CD4-positive, alpha-beta T cell treated with Interleukin-15 for 1 hour (primary cell): Measurements from ENCODE around the gene VPS37C.
"Not testable (repeated sequence)": the region's sequence is repeated elsewhere in the genome, so short reads cannot be mapped to it uniquely, and the experiment has no call there.

Experiments used
- DNase-seq: peaks from one replicate; pipeline ENCODE4 v3.0.0-alpha.2; 2020

The VPS37C gene

DNA sequence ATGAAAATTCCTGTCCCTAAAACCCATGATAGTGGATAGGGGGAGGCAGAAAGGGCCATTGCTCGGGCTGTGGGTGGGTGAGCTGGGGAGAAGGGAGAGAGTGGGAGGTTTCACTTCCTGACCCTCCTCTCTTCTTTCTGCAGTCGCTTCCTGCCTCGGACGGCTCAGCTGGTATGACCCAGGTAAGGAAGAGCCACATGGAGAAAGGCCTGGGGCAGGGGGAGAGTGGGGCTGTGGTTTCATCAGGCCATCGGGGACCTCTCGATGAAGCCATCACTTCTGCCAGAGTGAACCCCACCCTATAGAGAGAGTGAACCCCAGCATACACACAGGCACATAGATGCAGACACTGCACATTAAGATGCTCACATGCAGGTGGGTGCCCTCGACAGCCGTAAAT, 46.3 kb downstream of the VPS37C start:
- DNase-seq, result no peak

GRCh38 chr11:61113201-61113600, 48.0 kb downstream of the VPS37C start:
- DNase-seq, result no peak

GRCh38 chr11:61112575-61112974, 48.7 kb downstream of the VPS37C start:
- no peak for DNase-seq

- DNase-seq, result peak; percentile 66
Measured at GRCh38 chr11:61111786-61112517, 49.3 kb downstream of the VPS37C start.

GRCh38 chr11:61111050-61111435, 50.2 kb downstream of the VPS37C start:
- DNase-seq, result no peak

GRCh38 chr11:61110255-61111049, 50.8 kb downstream of the VPS37C start:
- no peak for DNase-seq

DNA sequence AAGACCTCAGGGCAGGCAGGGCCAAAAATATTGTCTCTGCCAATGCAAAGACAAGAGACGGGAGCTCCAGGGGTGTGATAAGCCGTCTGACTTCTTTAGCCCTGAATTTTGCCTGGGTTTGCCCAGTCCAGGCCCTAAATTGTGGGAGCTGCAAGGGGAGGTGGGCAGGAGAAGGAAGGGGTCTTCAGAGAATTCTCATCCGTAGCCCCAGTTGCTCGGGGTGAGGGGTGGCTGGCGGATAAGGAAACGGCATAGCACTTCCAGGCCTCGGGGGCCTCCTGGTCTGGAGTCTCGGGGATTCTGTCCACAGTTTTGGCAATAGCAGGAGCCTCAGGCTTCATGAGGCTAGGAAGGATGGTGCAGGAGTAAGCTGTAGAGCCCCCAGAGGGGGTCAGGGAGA, 51.6 kb downstream of the VPS37C start:
- no peak for DNase-seq

GRCh38 chr11:61108847-61109585, 52.2 kb downstream of the VPS37C start:
- no peak for DNase-seq

GRCh38 chr11:61107888-61108287, 53.3 kb downstream of the VPS37C start:
- no peak for DNase-seq

DNA sequence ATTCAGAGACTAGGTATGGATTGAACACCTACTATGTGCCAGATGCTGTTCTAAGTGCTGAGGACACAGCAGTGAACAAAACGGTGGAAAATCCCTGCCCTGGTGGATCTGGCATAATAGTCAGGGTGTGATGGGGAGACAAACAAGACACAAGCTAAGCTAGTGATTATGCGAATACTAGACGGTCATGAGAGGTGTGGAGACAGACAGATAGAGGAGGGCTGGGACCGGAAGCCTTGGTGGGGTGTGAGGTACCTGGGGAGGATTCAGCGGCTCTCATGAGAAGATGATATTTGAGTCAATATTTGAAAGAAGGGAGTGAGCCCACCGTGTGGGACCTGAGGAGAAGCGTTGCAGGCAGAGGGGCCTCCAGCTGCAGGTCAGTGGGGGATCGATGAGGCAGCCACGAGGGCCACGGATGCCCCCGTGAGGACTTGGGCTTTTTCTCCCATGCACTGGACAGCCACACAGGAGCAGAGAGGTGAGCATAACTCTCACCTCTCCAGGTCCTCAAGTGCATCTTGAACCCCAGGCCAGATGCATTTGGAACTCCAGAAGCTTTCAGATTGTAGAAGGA, 54.2 kb downstream of the VPS37C start:
- DNase-seq, result no peak

DNA sequence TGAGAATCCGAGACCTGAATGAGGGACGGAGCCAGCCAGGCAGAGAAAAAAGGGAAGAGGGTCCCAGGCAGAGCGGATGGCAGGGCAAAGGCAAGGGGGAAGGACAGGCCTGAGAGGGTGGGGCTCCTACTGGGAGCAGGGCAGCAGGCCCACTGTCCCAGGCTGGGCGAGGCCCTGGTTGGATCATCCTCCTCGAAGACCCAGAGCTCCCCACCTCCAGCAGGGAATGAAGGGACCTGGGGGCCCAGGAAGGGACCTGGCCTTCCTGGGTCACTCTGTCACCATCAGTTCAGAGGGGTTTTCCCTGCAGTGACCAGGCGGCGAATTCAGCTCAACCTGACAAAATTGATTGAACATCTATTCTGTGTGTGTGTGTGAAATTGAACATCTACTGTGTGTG, 54.9 kb downstream of the VPS37C start:
- no peak for DNase-seq

- DNase-seq, result no peak
Measured at GRCh38 chr11:61104963-61105362, 56.3 kb downstream of the VPS37C start.

DNA sequence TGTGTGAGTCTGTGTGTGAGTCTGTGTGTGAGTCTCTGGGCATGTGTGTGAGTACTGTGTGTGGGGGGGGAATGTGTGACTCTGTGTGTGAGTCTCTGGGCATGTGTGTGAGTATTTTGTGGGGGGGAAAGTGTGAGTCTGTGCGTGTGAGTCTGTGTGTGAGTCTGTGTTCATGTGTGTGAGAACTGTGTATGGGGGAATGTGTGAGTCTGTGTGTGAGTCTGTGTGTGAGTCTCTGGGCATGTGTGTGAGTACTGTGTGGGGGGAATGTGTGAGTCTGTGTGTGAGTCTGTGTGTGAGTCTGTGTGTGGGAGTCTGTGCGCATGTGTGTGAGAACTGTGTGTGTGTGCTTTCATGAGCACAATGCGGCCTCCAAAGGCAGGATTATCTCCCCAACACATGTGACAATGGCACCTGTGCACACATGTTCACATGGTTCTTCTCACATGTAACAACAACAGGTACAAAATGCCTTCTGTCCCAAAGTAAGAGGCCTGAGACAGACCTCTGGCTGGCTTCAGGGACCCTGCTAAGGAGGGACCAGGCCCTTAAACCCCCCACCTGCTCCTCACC, 57.3 kb downstream of the VPS37C start:
- no peak for DNase-seq

- no peak for DNase-seq
Measured at GRCh38 chr11:61102667-61103571, 58.3 kb downstream of the VPS37C start.

- DNase-seq, result no peak
Measured at GRCh38 chr11:61098778-61099177, 62.4 kb downstream of the VPS37C start.

GRCh38 chr11:61098261-61098660, 63.0 kb downstream of the VPS37C start:
- not testable (repeated sequence) for DNase-seq

GRCh38 chr11:61095021-61095420, 66.2 kb downstream of the VPS37C start:
- DNase-seq, result peak; percentile 49

- DNase-seq, result not testable (repeated sequence)
Measured at GRCh38 chr11:61094167-61094566, 67.1 kb downstream of the VPS37C start.

- DNase-seq, result no peak
Measured at GRCh38 chr11:61092908-61093763, 68.1 kb downstream of the VPS37C start.

GRCh38 chr11:61092280-61092766, 68.9 kb downstream of the VPS37C start:
- peak; percentile 71 for DNase-seq
